Measurements from ENCODE around the gene MUC20.

DNA sequence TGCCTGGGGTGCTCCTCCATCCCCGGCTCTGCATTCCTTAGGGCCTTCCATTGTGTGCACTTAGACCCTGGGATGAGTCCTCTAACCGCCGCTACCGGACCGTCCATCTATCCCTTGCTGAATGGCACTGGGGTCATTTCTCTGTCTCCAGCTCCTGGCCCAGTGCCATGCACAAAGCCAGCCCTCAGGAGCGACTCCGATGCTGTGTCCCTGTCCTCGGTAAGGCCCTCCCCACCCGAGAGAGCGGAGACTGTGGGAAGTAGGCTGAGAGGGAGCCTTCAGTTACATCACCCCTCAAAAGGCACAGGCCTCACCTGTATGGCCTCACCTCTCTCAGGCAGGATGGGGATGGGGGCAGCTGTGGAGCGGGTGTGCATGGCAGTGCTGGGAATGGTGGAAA is 57.2 kb downstream of the MUC20 start:
- TF ChIP-seq POLR2A (IDR thresholded peaks at IDR 0.05) = no peak
- TF ChIP-seq, protein P1, sequence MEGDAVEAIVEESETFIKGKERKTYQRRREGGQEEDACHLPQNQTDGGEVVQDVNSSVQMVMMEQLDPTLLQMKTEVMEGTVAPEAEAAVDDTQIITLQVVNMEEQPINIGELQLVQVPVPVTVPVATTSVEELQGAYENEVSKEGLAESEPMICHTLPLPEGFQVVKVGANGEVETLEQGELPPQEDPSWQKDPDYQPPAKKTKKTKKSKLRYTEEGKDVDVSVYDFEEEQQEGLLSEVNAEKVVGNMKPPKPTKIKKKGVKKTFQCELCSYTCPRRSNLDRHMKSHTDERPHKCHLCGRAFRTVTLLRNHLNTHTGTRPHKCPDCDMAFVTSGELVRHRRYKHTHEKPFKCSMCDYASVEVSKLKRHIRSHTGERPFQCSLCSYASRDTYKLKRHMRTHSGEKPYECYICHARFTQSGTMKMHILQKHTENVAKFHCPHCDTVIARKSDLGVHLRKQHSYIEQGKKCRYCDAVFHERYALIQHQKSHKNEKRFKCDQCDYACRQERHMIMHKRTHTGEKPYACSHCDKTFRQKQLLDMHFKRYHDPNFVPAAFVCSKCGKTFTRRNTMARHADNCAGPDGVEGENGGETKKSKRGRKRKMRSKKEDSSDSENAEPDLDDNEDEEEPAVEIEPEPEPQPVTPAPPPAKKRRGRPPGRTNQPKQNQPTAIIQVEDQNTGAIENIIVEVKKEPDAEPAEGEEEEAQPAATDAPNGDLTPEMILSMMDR (IDR thresholded peaks at IDR 0.05) = no peak

All from testis (tissue), 2 donors.